ENCODE measurements around the gene CFAP73. TPM values are rescaled to one million over a fixed set of nuclear protein-coding genes. Genes with fewer than 3 reads are reported as not detected.
"Not testable (repeated sequence)": the region's sequence is repeated elsewhere in the genome, so short reads cannot be mapped to it uniquely, and the experiment has no call there.

Gene CFAP73
- total RNA-seq: not detected

DNA sequence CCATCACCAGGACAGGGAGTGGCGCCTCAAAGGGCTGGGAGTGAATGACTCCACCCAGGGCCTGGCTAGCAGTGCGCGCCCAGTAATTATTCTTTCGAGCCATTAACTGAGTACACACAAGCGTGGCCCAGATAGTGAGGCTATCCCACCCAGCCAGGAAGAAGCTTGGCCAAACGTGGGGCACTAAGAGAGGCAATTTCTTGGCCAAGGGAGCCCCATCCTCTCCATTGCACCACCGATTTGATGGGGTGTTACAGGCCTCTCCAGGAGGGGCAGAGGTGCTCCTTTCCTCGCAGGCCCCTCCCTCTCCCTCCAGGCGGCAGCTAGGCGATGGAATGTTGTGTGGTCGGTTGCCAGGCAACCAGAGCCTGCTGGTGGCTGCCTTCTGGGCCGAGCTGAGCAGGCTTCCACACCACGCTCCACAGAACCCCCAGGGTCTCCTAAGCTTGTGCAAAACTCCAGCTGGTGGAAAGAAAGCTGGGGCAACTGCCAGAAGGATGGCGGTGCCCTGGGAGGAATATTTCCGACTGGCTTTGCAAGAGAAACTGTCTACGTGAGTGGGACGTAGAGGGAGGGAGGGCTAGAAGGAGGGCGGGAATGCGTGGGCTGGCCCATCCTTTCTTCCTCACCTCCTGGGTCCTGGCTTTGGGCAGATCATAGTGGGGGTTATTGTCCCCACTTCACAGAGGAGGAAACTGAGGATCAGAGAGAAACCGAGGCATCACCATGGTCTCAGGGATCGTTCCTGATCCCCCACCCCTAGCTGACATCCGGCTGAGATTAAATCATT lies at the start of gene CFAP73:
Gene CFAP73 (plus strand): TSS at position 364 of the 790 bp plus-strand sequence. CDS start 134 bp downstream, at position 498.
- DNase-seq: peak; percentile 81

DNA sequence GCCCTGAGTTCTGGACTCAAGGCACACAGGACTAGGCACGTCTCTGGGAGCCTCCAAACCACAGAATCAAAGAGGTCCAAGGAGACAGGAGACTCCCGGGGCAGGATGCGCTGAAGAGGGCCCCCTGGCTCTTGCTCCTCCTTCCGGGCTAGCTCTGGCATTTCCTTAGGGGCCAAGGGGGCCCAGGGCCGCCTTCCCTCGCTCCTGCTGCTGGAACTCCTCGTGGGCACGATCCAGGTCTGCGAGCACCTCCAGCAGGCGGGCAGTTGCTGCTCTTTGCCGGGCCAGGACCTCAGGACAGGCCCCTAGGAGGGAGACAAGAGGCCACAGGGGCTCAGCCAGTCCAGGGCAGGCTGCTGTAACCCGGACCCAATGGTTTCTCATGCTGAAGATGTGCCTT lies 49.8 kb upstream of the CFAP73 start:
- DNase-seq: no peak

DNA sequence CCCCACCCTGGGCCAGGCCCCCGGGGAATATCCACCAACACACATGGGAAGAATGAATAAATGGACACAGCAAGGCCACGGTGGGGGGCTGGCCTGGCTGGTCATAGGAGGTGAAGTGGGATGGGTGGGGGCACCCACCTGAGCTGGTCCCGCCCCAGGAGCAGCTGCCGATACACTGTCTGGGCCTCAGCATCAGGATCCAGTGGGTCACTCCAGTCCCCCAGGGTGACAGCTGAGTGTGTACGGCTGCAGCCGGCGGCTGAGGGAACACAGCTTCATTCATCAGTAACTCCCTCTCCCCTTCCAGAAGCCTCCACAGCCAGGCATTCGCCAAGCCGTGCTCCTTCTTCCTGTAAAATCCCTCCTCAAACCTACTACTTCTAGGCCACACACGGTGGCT lies 47.8 kb upstream of the CFAP73 start:
- no peak for DNase-seq

DNA sequence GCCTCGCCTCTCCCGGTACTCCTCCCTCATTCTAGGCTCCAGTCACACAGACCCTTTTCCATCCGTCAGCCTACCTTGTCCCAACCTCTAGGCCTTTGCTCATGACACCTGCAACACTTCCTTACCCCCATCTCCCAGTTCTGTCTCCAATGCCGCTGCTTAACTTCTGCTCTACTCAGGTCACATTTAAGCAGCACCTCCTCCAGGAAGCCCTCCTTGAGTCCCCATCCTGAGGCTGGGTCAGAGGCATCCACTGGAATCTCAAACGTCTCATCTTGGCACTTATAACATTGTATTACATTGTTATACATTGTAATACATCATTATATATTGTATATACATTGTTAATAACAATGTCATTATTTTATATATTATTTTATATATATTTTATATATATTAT lies 46.7 kb upstream of the CFAP73 start:
- DNase-seq: no peak

DNA sequence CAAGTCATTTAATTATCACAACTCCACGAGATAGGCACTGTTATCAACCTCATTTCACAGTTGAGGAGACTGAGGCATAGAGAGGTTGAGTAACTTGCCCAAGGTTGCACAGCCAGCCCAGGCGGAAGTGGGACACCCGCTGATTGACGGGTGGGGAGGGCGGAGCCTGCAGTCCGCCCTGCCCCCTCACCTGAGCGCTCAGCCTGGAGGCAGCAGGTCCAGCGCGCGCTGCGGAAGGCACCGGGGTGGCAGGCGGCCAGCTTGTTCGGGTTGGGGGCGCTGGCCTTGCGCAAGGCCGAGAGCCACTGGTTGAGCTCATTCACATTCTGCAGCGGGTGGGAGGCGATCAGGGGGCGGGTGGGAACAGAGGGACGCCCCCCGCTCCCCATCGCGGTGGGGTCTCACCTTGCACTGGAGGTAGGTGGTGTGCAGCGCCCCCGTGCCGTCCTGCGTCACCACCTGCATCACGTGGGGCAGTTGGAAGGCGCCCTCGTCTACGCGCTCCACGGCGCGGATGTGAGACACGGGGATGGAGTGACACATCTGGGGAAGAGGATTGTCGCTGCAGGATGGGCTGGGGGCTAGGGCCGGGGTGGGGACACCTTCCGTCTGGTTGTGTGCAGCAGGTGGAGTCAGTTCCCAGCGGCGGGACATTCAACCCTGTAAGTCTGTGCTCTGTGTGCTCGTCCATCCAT lies 45.6 kb upstream of the CFAP73 start:
- DNase-seq: no peak

DNA sequence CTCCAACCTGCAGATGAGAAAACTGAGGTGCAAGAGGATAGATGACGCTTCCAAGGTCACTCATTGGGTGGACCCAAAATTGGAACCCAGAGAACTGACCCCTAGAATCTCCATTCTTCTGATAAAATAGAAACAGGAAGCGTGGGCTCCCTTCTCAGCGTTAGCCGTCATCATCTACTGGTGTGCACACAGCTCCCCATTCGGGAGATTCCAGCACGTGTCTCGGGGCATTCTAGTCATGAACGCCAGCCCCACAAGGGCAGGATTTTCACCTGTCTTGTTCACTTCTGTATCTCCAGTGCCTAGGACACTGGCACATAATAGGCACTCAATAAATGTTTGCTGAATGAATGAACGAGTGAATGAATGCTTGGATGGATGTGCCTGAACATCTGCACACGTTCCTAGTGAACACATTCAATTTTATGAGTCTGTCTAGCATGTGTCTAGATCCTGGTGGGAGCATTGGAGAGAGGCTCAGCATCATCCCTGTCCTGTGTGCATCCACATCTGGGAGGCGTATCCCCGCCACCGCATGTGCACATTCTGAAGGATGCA lies 44.5 kb upstream of the CFAP73 start:
- DNase-seq: no peak

DNA sequence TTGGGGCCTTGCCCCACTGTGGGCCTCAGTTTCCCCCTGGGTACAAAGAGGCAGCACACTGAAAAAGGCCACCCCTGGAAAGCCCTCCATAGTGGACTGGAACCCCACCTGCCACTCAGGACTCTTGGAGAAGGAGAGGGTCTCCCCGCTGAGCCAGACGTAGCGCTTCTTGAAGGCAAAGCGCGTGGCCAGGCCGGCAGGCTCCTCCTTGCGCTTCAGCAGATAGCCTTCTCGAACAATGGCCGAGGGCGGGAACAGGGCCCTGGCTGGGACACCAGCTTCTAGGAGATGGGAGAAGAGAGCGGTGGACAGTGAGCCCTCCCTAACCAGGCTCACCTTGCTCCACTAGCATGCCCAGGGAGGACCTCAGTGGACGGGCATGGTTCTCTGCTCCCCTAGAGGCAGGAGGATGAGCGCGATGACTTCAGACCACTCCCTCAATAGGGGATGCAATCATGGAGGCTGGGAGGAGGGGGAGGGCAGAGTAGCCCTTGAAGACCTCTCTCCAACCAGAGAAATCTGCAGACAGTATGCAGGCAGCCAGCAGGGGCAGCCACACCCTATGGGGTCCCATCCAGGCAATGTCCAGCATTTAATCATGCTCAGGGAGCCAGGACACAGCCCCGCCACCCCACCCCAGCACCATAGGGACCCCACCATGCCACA lies 43.8 kb upstream of the CFAP73 start:
- no peak for DNase-seq

DNA sequence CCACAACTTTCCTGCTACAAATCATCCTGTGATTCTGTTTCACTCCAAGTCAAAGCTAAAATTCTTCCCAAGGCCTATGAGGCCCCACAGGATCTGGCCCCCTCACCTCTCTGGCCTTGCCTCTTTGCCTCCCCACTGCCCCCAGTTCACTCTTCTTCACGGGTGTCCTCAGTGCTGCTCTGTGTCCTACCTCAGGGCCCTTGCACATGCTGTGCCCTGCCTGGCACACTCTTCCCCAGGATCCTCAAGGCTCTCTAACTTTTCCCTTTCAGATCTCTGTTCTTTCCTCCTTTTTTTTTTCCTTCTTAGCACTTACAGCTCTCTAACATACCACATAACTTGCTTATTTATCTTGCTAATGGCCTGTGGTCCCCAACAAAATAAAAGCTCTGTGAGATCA lies 43.2 kb upstream of the CFAP73 start:
- no peak for DNase-seq

DNA sequence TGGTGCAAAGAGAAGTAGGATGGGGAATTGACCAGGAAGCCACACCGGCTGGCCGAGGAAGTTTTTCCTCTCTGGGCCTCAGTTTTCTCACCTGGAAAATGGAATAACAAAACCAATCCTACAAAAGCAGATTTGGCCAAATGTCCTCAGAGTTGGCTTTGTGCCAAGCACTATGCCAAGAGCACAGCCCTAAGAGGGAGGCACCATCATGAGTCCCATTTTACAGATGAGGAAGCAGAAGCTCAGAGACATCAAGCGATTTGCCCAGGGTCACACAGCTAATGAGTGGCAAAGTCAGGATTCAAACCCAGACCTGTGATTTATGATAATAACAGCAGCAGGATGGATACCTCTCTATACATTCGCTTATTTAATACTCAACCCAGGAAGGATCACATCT lies 41.2 kb upstream of the CFAP73 start:
- DNase-seq: no peak

DNA sequence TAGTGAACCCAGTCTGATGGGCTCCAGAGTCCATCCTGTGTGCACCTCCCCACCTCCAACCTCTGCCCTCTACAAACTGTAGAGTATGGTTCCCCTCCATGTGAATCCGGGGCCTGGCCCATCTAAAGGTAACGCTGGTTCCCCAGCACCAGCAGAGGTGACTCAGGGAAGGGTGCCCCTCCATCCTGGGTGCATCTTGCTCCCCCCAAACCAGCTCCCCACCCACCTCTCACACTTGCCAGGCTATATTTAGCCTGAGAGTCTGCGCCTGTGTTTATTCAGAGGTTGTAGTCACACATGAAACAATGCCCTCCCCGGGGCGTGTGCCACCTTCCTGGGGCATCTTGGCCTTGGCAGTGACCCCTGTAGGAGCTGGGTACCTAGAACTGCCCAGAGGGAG lies 40.2 kb upstream of the CFAP73 start:
- DNase-seq: no peak

DNA sequence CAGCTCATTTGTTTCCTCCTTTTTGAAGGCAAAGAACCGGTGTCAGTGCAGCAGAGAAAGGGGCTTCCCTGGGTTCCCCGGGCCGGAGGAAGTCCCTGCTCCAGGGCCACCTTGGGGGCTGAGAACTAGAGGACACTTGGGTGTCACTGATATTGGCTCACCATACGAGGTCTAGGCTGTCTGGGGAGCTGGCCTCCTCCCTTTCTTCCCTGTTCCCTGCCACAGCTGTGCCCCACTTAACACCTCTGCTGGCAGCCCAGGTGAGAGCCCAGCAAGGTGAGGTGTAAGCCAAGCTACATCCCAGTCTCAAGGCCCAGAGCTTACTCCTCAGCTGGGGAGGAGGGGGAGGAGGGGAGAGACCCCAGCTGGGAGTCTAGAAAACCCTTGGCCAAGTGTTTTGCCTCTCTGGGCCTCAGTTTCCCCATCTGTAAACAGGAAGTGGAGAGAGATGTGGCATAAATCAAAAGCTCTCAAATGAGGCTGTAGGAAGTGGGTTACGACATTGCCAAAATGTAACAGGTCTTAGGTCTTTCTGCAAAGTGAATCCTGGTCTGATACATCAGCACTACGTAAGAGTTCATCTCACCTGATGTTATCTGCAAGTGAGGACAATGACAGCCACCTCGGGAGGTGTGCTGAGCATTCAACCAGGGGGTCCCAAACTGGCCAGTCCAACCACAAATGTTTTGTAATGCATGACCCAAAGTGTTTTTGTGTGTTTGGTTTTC lies 39.5 kb upstream of the CFAP73 start:
- no peak for DNase-seq

DNA sequence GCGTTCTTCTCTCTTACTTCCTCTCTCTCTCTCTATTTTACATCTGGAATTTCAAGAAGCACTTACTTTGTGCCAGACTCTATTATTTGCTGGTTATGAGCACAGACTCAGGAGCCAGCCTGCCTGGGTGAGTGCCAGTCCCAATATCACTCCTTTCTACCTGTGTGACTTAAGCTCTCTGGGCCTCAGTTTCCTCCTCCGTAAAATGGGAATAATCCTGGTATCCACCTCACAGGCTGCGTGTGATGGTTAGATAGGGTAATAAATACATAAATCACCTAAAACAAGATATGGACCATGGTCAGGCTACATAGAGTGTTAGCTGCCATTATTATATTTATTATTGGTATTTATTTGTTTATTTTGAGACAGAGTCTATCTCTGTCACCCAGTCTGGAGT lies 38.3 kb upstream of the CFAP73 start:
- DNase-seq: no peak

DNA sequence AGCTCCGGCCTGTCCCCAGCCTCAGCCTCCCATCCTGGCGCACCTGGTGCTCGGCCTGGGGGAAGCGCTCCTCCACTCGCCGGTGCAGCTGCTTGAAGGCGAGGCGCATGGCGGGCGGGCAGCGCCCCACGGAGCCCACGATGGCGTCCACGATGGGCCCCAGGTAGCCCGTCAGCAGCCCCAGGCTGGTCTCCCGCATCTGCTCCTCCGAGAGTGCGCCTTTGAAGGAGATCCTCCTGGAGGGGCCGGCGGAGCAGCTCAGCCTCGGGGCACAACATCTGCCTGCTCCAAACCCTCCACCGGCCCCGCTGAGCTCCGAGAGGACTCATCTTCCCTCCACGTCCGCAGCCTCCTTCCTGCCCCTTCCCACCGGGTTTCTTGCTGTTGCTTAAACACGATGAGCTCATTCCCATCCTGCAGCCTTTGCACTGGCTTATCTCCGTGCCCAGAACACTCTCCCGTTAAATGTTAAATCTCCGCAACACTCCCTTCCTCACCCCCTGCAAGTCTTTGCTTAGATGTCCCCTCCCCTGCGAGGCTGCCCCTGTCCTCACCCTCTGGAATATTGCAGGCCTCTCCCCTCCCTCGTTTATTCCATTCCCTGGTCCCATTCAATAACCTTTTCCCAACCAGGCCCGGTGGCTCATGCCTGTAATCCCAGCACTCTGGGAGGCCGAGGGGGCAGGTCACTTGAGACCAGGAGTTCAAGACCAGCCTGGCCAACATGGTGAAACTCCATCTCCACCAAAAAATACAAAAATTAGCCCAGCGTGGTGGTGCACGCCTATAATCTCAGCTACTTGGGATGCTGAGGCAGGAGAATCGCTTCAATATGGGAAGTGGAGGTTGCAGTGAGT lies 37.3 kb upstream of the CFAP73 start:
- no peak for DNase-seq

DNA sequence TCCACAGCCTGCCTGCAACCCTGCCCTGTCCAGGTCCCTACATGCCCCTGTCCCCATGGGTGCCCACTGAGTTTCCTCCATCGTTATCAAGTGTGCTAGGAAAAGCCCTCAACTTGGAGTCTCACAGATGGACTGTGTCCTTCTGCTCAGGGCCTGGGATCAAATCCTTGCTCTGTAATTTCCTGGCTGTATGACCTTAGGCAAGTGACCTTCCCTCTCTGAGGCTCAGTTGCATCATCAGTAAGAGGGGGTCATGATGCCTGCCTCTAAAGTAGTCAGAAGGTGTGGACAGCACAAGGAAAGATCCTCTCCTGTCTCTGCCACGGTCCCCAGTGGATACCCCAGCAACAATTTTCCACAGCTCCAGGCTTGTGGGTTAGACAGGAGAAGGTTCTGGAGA lies 36.1 kb upstream of the CFAP73 start:
- no peak for DNase-seq

DNA sequence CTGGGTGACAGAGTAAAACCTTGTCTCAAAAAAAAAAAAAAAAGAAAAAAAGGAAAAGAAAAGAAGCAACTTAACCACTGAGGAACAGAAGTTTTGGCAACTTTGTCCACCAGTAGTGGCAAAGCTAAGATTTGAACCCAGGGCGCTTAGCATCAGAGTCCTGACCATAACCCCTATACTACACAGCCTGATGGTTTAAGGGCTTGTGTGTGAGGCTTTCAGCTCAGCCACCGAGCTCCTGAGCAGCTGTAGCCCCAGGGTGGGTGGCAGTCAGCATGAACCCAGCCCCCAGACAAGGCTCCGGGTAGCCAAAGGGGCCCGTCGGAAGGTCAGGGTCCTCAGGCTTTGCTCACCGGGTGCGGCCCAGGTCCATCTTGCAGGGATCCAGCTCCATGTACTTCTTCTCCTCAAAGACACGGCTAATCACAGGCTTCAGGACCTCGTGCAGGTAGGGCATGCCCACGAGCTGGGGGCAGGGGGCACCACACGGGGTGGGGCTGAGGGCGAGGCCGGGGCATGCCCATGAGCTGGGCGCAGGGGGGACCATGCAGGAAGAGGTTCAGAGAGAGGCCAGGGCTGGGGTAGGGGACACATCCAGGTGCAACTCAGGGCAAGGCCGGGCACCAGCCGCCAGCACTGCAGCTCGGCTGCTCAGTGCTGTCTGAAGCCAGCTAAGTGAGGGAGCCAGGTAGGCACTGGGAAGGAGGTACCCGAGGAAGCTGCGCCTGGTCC lies 34.9 kb upstream of the CFAP73 start:
- DNase-seq: no peak

DNA sequence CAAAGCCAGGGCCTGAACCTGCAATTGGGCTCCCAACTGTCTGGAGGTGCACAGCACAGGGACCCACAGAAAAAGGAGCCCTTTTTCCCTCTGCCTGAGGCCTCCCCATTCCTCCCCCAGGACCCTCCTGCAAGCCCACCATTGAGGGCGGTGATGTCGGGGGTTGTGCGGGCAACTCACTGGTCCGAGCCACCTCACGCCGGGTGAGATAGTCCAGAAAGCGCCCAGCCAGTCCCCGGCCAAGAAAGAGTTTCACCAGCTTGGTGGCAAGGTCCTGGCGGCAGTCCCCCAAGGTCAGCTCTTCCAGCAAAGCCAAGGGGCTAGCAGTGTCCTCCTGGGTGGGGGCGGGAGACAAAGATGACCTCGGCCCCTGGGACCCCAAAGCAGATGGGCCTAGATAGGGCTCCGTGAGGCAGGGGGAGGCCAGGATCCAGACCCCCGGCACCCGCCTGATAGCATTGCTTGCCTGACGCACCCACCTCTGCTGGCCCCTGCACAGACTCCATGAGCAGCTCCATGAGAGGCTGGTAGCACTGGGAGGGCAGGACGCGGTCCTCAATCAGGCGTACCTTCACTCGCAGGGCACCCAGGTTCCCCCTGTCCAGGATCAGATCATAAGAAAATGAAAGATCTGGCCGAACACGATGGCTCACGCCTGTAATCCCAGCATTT lies 33.9 kb upstream of the CFAP73 start:
- no peak for DNase-seq

DNA sequence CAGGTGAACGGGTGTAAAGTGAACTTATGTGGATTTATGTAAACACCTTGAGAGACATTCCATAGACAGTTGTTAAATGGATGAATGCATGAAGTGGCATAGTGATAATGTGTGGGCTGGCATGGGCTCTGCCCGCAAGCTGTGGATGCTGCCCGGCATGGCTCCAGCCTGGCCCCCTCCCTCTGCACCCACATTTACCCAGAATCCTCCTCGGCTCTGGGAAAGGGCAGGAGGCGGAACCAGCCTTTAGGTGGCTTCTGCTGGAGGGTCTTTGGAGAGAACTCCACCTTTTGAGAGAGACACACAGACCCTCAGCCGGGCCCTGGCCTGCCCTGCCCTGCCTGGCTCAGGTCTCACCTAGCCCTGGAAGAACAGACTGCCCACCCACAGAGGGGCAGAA lies 32.6 kb upstream of the CFAP73 start:
- no peak for DNase-seq

DNA sequence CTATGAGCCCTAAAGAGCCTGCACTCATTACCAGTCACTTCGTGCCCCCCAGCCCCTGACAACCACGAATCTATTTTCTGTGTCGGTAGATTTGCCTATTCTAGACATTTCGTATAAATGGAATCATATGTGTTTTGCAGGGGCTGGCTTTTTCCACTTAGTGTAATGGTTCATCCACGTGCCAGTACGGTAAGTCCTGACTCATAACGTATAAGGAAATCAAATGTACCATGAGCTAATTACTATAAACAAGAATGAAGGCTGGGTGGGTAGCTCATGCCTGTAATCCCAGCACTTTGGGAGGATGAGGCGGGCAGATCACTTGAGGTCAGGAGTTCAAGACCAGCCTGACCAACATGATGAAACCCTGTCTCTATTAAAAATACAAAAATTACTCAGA lies 31.8 kb upstream of the CFAP73 start:
- DNase-seq: not testable (repeated sequence)

DNA sequence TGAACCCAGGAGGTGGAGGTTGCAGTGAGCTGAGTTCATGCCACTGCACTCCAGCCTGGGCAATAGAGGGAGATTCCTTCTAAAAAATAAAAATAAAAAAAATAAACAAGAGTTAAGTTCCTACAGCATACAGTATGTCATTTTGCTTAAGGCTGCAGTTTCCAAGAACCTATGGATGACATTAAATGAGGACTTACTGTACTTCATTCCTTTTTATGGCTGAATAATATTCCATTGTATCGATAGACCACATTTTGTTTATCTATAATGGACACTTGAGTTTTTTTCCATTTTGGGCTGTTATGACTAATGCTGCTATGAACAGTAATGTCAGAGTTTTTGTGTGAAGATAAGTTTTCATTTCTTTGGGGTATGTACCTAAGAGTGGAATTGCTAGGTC lies 31.4 kb upstream of the CFAP73 start:
- DNase-seq: no peak
